Measurements from ENCODE around the gene CFAP74. TPM values are rescaled to one million over a fixed set of nuclear protein-coding genes. Genes with fewer than 3 reads are reported as not detected.

Gene CFAP74
- total and polyA plus RNA-seq, 2 of the 13 experiments (the other 11 are each of a cell fraction or from before 2014, with no cell fraction given): 0.27 to 0.62 TPM

DNA sequence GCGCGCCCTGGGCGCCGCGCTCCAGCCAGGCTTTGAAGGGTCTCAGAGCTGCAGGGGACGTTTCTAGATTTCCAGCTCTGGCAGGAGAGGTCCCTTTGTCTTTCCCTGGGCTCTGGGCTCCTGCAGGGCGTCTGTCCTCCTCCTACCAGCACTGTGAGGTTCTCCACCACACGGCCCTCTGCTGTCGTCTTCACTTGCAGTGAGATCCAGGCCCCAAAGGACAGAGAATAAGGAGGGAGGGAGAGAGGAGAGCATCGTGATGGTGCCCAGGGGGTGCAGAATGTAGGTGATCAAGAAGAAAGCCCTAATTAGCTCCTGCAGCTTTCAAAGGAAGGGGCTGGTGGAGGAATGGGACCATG, 108.5 kb downstream of the CFAP74 start:
- no peak for DNase-seq (ENCODE audit: low spot score)
- Histone ChIP-seq H3K9me3 (ENCODE audit: low read length) (no peaks in the 10 kb centered on the region), H3K27ac (ENCODE audit: extremely low read length, insufficient read depth, low read length) (no peak overlapping the region), H4K20me1 (ENCODE audit: insufficient read depth, low read length) (no peaks in the 10 kb centered on the region), H3K27me3 (ENCODE audit: control insufficient read depth in 1 of 2, insufficient read depth in 2 of 2, low read length in 2 of 2) (no peaks in the 10 kb centered on the region; a peak in 1 of 5 replicates), H3K36me3 (replicated peaks in 1 of 2; ENCODE audit: control insufficient read depth in 1 of 2, insufficient read depth in 2 of 2, low read length in 2 of 2) (no peaks in the 10 kb centered on the region), H3K79me2 (ENCODE audit: insufficient read depth, low read length) (peaks cover 11% of the 10 kb centered on the region), H3K9ac (ENCODE audit: insufficient read depth, low read depth, low read length) (peak overlapping the region; percentile 33; the same call in 1 of the 2 replicates), H3K4me2 (ENCODE audit: low read depth, low read length) (peak overlapping the region; percentile 91), H2AFZ (ENCODE audit: low read length) (no peak overlapping the region), H3K4me3 (replicated peaks in 1 of 3; ENCODE audit: insufficient read depth in 1 of 3, low read depth in 2 of 3, low read length in 3 of 3) (peak overlapping the region; percentile 37 to 61 (median 45); a peak in 5 of 6 replicates), H3K4me1 (ENCODE audit: insufficient read depth, low read length) (peaks cover 79% of the 10 kb centered on the region)
- FAIRE-seq: no peak
- intact Hi-C loops (cut with micrococcal nuclease; ENCODE audit: unreplicated experiment): no loop called here
- BruUV-seq (replicated peaks): no TSS peak
- ChIA-PET POLR2A (no interaction called here), CTCF (ENCODE audit: low intra/inter-chr PET ratio, low total read pairs) (no interaction called here)
- TF ChIP-seq KDM2A (CRISPR knock-in tag; IDR thresholded peaks at IDR 0.05; ENCODE audit: borderline replicate concordance, low read depth) (peak; percentile 10; the same call in 1 of the 2 replicates), ZSCAN25 (CRISPR knock-in tag; IDR thresholded peaks at IDR 0.05) (no peak)
- 2% methylated on average over 6 of the region's 10 CpGs for WGBS (ENCODE audit: low lambda C conversion rate)
- ATAC-seq: no peak
- in situ Hi-C loops (cut with HindIII; ENCODE audit: extremely low pct_ligation_motif_present, low pct_unique_long_range_greater_than_20kb): no loop called here

DNA sequence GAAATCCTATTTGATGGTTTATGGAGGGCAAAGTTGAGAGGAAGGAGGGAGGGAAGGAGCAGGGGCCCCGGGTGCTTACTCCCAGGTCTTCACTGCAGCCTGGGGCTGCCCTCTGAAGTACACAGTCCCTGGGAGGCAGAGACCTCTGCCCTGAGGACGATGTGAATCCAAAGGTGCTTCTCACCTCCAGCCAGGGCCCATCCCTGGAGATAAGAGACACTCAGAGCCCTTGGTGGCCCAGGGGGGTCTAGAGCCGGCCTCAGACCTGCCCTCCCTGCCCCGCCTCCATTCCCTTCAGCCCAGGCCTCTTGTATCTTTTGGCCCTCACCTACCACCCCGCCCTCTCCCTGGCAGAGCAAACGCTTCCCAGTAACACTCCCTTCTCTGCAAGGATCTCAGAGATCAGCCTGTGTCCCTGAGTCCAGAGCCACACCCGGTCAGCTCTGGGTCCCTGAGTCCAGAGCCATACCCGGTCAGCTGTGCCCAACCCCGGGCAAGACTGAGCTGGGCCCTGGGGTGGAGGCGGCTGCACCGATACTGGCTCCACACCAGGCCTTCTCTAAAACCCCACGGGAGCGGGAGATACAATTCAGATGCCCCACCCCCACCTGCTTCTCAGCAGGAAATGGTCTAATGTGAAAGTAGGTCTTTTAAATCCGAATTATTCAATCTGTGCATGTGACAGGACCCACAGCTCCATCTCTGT, 109.1 kb downstream of the CFAP74 start:
- CTCF ChIA-PET (ENCODE audit: low intra/inter-chr PET ratio, low total read pairs): no interaction called here
- peaks cover 16% of the 10 kb centered on the region for H3K79me2 ChIP-seq (ENCODE audit: insufficient read depth, low read length)
- no peak overlapping the region for H2AFZ ChIP-seq (ENCODE audit: low read length)
- ATAC-seq (peak; percentile 33), DNase-seq (ENCODE audit: low spot score) (no peak), FAIRE-seq (peak; percentile 79)
- peaks cover 74% of the 10 kb centered on the region for H3K4me1 ChIP-seq (ENCODE audit: insufficient read depth, low read length)
- intact Hi-C loops (cut with micrococcal nuclease; ENCODE audit: unreplicated experiment) (no loop called here), in situ Hi-C loops (cut with HindIII; ENCODE audit: extremely low pct_ligation_motif_present, low pct_unique_long_range_greater_than_20kb) (no loop called here)
- POLR2A ChIA-PET: no interaction called here
- peak overlapping the region; percentile 35 for H3K27ac ChIP-seq (ENCODE audit: extremely low read length, insufficient read depth, low read length)
- H3K36me3 ChIP-seq (replicated peaks in 1 of 2; ENCODE audit: control insufficient read depth in 1 of 2, insufficient read depth in 2 of 2, low read length in 2 of 2): no peaks in the 10 kb centered on the region
- peaks cover 3% of the 10 kb centered on the region for H4K20me1 ChIP-seq (ENCODE audit: insufficient read depth, low read length)
- H3K27me3 ChIP-seq (ENCODE audit: control insufficient read depth in 1 of 2, insufficient read depth in 2 of 2, low read length in 2 of 2): no peaks in the 10 kb centered on the region; a peak in 1 of 5 replicates
- WGBS (ENCODE audit: low lambda C conversion rate): 0% methylated on average over 4 of the region's 14 CpGs
- H3K4me3 ChIP-seq (replicated peaks in 1 of 3; ENCODE audit: insufficient read depth in 1 of 3, low read depth in 2 of 3, low read length in 3 of 3): peak overlapping the region; percentile 37 to 61 (median 45); a peak in 5 of 6 replicates
- no TSS peak for BruUV-seq (replicated peaks)
- peak overlapping the region; percentile 23; the same call in 1 of the 2 replicates for H3K9ac ChIP-seq (ENCODE audit: insufficient read depth, low read depth, low read length)
- peak overlapping the region; percentile 91 for H3K4me2 ChIP-seq (ENCODE audit: low read depth, low read length)
- H3K9me3 ChIP-seq (ENCODE audit: low read length): no peaks in the 10 kb centered on the region
- TF ChIP-seq PPARG (CRISPR knock-in tag; conservative IDR thresholded peaks at IDR 0.05): peak; percentile 89
- TF ChIP-seq, protein P1, sequence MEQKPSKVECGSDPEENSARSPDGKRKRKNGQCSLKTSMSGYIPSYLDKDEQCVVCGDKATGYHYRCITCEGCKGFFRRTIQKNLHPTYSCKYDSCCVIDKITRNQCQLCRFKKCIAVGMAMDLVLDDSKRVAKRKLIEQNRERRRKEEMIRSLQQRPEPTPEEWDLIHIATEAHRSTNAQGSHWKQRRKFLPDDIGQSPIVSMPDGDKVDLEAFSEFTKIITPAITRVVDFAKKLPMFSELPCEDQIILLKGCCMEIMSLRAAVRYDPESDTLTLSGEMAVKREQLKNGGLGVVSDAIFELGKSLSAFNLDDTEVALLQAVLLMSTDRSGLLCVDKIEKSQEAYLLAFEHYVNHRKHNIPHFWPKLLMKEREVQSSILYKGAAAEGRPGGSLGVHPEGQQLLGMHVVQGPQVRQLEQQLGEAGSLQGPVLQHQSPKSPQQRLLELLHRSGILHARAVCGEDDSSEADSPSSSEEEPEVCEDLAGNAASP (CRISPR knock-in tag; IDR thresholded peaks at IDR 0.05; ENCODE audit: borderline replicate concordance): no peak
- TF ChIP-seq ERF (CRISPR knock-in tag; IDR thresholded peaks at IDR 0.05): no peak
- TF ChIP-seq, protein P2, sequence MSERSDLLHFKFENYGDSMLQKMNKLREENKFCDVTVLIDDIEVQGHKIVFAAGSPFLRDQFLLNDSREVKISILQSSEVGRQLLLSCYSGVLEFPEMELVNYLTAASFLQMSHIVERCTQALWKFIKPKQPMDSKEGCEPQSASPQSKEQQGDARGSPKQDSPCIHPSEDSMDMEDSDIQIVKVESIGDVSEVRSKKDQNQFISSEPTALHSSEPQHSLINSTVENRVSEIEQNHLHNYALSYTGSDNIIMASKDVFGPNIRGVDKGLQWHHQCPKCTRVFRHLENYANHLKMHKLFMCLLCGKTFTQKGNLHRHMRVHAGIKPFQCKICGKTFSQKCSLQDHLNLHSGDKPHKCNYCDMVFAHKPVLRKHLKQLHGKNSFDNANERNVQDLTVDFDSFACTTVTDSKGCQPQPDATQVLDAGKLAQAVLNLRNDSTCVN (CRISPR knock-in tag; IDR thresholded peaks at IDR 0.05; ENCODE audit: borderline replicate concordance): no peak

Data from HepG2 (cell line).